Measurements from ENCODE around the gene PRKCB. TPM values are rescaled to one million over a fixed set of nuclear protein-coding genes. Genes with fewer than 3 reads are reported as not detected.
A peak's percentile ranks its signal among the peaks of the same experiment; 100 is the strongest.

PRKCB gene
- total and polyA plus RNA-seq, 2 experiments from 2014 or later: 3.7 to 16.4 TPM

DNA sequence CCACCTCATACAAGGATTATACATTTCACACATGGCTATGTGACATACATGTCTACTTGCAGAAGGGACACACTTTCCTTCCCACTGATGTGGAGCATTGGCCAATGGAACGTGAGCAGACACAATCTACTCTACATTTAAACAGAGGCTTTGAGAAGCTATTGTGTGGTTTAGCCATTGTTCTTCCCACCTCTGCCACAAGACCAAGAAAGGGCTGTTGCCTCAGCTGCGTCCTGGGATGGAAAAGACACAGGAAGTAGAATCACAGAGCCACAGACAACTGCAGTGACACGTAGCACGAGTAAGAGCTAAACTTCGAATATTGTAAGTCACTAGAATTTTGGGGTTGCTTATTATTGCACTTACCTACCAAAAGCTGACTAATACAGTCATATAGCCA is 33.3 kb downstream of the PRKCB start:
- Histone ChIP-seq H3K4me3 (no peak overlapping the region), H3K4me2 (no peak overlapping the region), H4K20me1 (replicated peaks; ENCODE audit: insufficient read depth) (peaks cover 13% of the 10 kb centered on the region), H3K36me3 (ENCODE audit: insufficient read depth) (no peaks in the 10 kb centered on the region), H3K27ac (ENCODE audit: low read depth) (no peak overlapping the region), H3K79me2 (replicated peaks; ENCODE audit: insufficient read depth) (no peaks in the 10 kb centered on the region), H3K9me2 (ENCODE audit: insufficient read depth) (no peaks in the 10 kb centered on the region), H2AFZ (no peak overlapping the region), H3K27me3 (ENCODE audit: insufficient read depth) (peaks cover 45% of the 10 kb centered on the region), H3F3A (replicated peaks; ENCODE audit: low read depth) (no peaks in the 10 kb centered on the region), H3K4me1 (ENCODE audit: insufficient read depth) (0 out of 2 replicates have a peak, but pooled peaks cover 12% of the 10 kb centered on the region)
- Mint-ChIP-seq H3K4me1 (peaks cover 25% of the 10 kb centered on the region; the same call in 2 of the 3 replicates), H3K36me3 (ENCODE audit: low read depth) (no peaks in the 10 kb centered on the region), H3K27ac (no peak overlapping the region), H3K27me3 (ENCODE audit: insufficient read depth, low read depth, poor library complexity) (peaks cover 37% of the 10 kb centered on the region), H3K9me3 (no peaks in the 10 kb centered on the region), H3K4me3 (no peak overlapping the region)
- ATAC-seq (peak; percentile 79), DNase-seq (ENCODE audit: low spot score) (peak; percentile 61)
- TF ChIP-seq CREB1 (CRISPR knock-in tag; IDR thresholded peaks at IDR 0.05; ENCODE audit: low read depth) (no peak), ETS1 (IDR thresholded peaks at IDR 0.05) (no peak), ZNF114 (CRISPR knock-in tag; IDR thresholded peaks at IDR 0.05) (no peak), NANOG (IDR thresholded peaks at IDR 0.05; ENCODE audit: borderline replicate concordance) (no peak), EZH2phosphoT487 (IDR thresholded peaks at IDR 0.05; ENCODE audit: unreplicated experiment) (no peak), EZH2 (IDR thresholded peaks at IDR 0.05; ENCODE audit: low read depth, unreplicated experiment) (no peak), ZNF331 (CRISPR knock-in tag; IDR thresholded peaks at IDR 0.05; ENCODE audit: low read depth) (no peak), REST (IDR thresholded peaks at IDR 0.05; ENCODE audit: unreplicated experiment) (no peak), JUNB (IDR thresholded peaks at IDR 0.05; ENCODE audit: unreplicated experiment) (no peak), CTCF (conservative IDR thresholded peaks at IDR 0.05; ENCODE audit: low read depth in 2 of 2) (no peak), POLR2AphosphoS5 (IDR thresholded peaks at IDR 0.05; ENCODE audit: low read depth) (no peak), STAT1 (IDR thresholded peaks at IDR 0.05; ENCODE audit: unreplicated experiment) (no peak)
- TF ChIP-seq, protein P1, sequence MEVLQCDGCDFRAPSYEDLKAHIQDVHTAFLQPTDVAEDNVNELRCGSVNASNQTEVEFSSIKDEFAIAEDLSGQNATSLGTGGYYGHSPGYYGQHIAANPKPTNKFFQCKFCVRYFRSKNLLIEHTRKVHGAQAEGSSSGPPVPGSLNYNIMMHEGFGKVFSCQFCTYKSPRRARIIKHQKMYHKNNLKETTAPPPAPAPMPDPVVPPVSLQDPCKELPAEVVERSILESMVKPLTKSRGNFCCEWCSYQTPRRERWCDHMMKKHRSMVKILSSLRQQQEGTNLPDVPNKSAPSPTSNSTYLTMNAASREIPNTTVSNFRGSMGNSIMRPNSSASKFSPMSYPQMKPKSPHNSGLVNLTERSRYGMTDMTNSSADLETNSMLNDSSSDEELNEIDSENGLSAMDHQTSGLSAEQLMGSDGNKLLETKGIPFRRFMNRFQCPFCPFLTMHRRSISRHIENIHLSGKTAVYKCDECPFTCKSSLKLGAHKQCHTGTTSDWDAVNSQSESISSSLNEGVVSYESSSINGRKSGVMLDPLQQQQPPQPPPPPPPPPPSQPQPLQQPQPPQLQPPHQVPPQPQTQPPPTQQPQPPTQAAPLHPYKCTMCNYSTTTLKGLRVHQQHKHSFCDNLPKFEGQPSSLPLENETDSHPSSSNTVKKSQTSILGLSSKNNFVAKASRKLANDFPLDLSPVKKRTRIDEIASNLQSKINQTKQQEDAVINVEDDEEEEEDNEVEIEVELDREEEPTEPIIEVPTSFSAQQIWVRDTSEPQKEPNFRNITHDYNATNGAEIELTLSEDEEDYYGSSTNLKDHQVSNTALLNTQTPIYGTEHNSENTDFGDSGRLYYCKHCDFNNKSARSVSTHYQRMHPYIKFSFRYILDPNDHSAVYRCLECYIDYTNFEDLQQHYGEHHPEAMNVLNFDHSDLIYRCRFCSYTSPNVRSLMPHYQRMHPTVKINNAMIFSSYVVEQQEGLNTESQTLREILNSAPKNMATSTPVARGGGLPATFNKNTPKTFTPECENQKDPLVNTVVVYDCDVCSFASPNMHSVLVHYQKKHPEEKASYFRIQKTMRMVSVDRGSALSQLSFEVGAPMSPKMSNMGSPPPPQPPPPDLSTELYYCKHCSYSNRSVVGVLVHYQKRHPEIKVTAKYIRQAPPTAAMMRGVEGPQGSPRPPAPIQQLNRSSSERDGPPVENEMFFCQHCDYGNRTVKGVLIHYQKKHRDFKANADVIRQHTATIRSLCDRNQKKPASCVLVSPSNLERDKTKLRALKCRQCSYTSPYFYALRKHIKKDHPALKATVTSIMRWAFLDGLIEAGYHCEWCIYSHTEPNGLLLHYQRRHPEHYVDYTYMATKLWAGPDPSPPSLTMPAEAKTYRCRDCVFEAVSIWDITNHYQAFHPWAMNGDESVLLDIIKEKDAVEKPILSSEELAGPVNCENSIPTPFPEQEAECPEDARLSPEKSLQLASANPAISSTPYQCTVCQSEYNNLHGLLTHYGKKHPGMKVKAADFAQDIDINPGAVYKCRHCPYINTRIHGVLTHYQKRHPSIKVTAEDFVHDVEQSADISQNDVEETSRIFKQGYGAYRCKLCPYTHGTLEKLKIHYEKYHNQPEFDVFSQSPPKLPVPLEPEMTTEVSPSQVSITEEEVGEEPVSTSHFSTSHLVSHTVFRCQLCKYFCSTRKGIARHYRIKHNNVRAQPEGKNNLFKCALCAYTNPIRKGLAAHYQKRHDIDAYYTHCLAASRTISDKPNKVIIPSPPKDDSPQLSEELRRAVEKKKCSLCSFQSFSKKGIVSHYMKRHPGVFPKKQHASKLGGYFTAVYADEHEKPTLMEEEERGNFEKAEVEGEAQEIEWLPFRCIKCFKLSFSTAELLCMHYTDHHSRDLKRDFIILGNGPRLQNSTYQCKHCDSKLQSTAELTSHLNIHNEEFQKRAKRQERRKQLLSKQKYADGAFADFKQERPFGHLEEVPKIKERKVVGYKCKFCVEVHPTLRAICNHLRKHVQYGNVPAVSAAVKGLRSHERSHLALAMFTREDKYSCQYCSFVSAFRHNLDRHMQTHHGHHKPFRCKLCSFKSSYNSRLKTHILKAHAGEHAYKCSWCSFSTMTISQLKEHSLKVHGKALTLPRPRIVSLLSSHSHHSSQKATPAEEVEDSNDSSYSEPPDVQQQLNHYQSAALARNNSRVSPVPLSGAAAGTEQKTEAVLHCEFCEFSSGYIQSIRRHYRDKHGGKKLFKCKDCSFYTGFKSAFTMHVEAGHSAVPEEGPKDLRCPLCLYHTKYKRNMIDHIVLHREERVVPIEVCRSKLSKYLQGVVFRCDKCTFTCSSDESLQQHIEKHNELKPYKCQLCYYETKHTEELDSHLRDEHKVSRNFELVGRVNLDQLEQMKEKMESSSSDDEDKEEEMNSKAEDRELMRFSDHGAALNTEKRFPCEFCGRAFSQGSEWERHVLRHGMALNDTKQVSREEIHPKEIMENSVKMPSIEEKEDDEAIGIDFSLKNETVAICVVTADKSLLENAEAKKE (CRISPR knock-in tag; IDR thresholded peaks at IDR 0.05): no peak; the same call in 1 of the 2 replicates
